HEK293 (cell line): ENCODE measurements around the gene SART3.

Experiments
- CTCF ChIA-PET: fragments of 350-600 bp; formaldehyde crosslinking; extraction: SDS; loops from one replicate; lab custom pipeline; 2021; ENCODE audit warnings: antibody characterized with exemption; lab: Yijun Ruan, JAX
- POLR2A ChIA-PET: fragments of 300-600 bp; formaldehyde crosslinking; extraction: SDS; loops from one replicate; lab custom pipeline; 2020; ENCODE audit warnings: antibody characterized with exemption, inconsistent platforms; lab: Yijun Ruan, JAX
- H3K27ac ChIP-seq: fragments of 200-500 bp; sonication (Bioruptor generic); 2 replicates; pipeline ENCODE4 v1.5.1; 2014; ENCODE audit warnings: low read depth, low read length, control low read depth, inconsistent platforms; ENCODE audit errors: extremely low read depth
- H3K36me3 ChIP-seq, 2 experiments: fragments of 200-500 bp in 1 of 2; sonication (Bioruptor generic) in 1 of 2; 1 replicate in 1 of 2; 2 replicates in 1 of 2; pipeline ENCODE4 v1.5.1; 2014 to 2017; ENCODE audit warnings: inconsistent platforms in 2 of 2, low read length in 2 of 2; ENCODE audit not compliant: control insufficient read depth in 2 of 2, insufficient read depth in 1 of 2
- H3K4me1 ChIP-seq: fragments of 200-500 bp; sonication (Bioruptor generic); 2 replicates; pipeline ENCODE4 v1.5.1; 2014; ENCODE audit warnings: mild to moderate bottlenecking, low read length, inconsistent platforms; ENCODE audit not compliant: control insufficient read depth, insufficient read depth
- H3K4me3 ChIP-seq: 2 replicates; pipeline ENCODE4 v1.5.1; 2011; ENCODE audit warnings: low read depth, mild to moderate bottlenecking, control low read depth, low read length, moderate library complexity
- H3K9me3 ChIP-seq: fragments of 200-500 bp; sonication (Bioruptor generic); 2 replicates; pipeline ENCODE4 v1.5.1; 2014; ENCODE audit warnings: low read depth, low read length, inconsistent platforms; ENCODE audit not compliant: control insufficient read depth, insufficient read depth
- BCL11A ChIP-seq: fragments of 450-650 bp; formaldehyde crosslinking; IDR thresholded peaks from 2 replicates; pipeline ENCODE4 v1.5.1; 2016; ENCODE audit warnings: low read depth, missing biosample characterization, missing genetic modification characterization
- EGR2 ChIP-seq: fragments of 450-650 bp; formaldehyde crosslinking; IDR thresholded peaks from 2 replicates; pipeline ENCODE4 v1.5.1; 2016; ENCODE audit warnings: low read depth, missing biosample characterization, missing genetic modification characterization
- HOXC10 ChIP-seq: sonication (generic); formaldehyde crosslinking; IDR thresholded peaks from 2 replicates; pipeline ENCODE4 v1.8.1; 2023; ENCODE audit warnings: mild to moderate bottlenecking, missing genetic modification reagents
- MYNN ChIP-seq: fragments of 450-650 bp; formaldehyde crosslinking; IDR thresholded peaks from 2 replicates; pipeline ENCODE4 v1.5.1; 2016; ENCODE audit warnings: missing biosample characterization, missing genetic modification characterization, borderline replicate concordance
- SETDB1 ChIP-seq: IDR thresholded peaks from one replicate; pipeline ENCODE4 v1.6.1; 2017; ENCODE audit warnings: mild to moderate bottlenecking, low read length, moderate library complexity, mixed read lengths; ENCODE audit not compliant: insufficient read length
- SP7 ChIP-seq: fragments of 450-650 bp; formaldehyde crosslinking; IDR thresholded peaks from 2 replicates; pipeline ENCODE4 v1.5.1; 2016; ENCODE audit warnings: missing biosample characterization, missing genetic modification characterization
- ZBTB20 ChIP-seq: fragments of 450-650 bp; formaldehyde crosslinking; IDR thresholded peaks from 2 replicates; pipeline ENCODE4 v1.5.1; 2016; ENCODE audit warnings: missing biosample characterization, missing genetic modification characterization
- ZNF174 ChIP-seq: fragments of 450-650 bp; formaldehyde crosslinking; IDR thresholded peaks from 2 replicates; pipeline ENCODE4 v1.5.0; 2017; ENCODE audit warnings: missing biosample characterization, mild to moderate bottlenecking, missing genetic modification characterization
- ZNF175 ChIP-seq: fragments of 450-650 bp; formaldehyde crosslinking; IDR thresholded peaks from 2 replicates; pipeline ENCODE4 v1.5.1; 2016; ENCODE audit warnings: missing biosample characterization, missing genetic modification characterization
- ZNF202 ChIP-seq: fragments of 450-650 bp; formaldehyde crosslinking; IDR thresholded peaks from 2 replicates; pipeline ENCODE4 v1.5.1; 2016; ENCODE audit warnings: missing biosample characterization, missing genetic modification characterization, borderline replicate concordance
- ZNF211 ChIP-seq: fragments of 450-650 bp; formaldehyde crosslinking; IDR thresholded peaks from 2 replicates; pipeline ENCODE4 v1.5.1; 2016; ENCODE audit warnings: low read depth, missing biosample characterization, missing genetic modification characterization
- ZNF214 ChIP-seq: fragments of 450-650 bp; formaldehyde crosslinking; IDR thresholded peaks from 2 replicates; pipeline ENCODE4 v1.5.1; 2017; ENCODE audit warnings: missing biosample characterization, mild to moderate bottlenecking, missing genetic modification characterization, borderline replicate concordance
- ZNF24 ChIP-seq: fragments of 450-650 bp; formaldehyde crosslinking; IDR thresholded peaks from 2 replicates; pipeline ENCODE4 v1.5.1; 2016; ENCODE audit warnings: missing biosample characterization, missing genetic modification characterization
- ZNF248 ChIP-seq: fragments of 450-650 bp; formaldehyde crosslinking; IDR thresholded peaks from 2 replicates; pipeline ENCODE4 v1.5.1; 2017; ENCODE audit warnings: missing biosample characterization, missing genetic modification characterization
- ZNF292 ChIP-seq: fragments of 450-650 bp; formaldehyde crosslinking; IDR thresholded peaks from 2 replicates; pipeline ENCODE4 v1.5.1; 2016; ENCODE audit warnings: low read depth, missing biosample characterization, missing genetic modification characterization, borderline replicate concordance
- ZNF341 ChIP-seq: fragments of 450-650 bp; formaldehyde crosslinking; IDR thresholded peaks from 2 replicates; pipeline ENCODE4; 2016; ENCODE audit warnings: low read depth, missing biosample characterization, missing genetic modification characterization
- ZNF354C ChIP-seq: fragments of 450-650 bp; formaldehyde crosslinking; IDR thresholded peaks from 2 replicates; pipeline ENCODE4 v1.5.1; 2016; ENCODE audit warnings: missing biosample characterization, missing genetic modification characterization, low read depth, borderline replicate concordance
- ZNF416 ChIP-seq: fragments of 450-650 bp; formaldehyde crosslinking; IDR thresholded peaks from 2 replicates; pipeline ENCODE4 v1.5.1; 2016; ENCODE audit warnings: missing biosample characterization, missing genetic modification characterization
- ZNF48 ChIP-seq: fragments of 450-650 bp; formaldehyde crosslinking; IDR thresholded peaks from 2 replicates; pipeline ENCODE4 v1.5.1; 2016; ENCODE audit warnings: missing biosample characterization, missing genetic modification characterization
- ZNF558 ChIP-seq: fragments of 450-650 bp; formaldehyde crosslinking; IDR thresholded peaks from 2 replicates; pipeline ENCODE4 v1.5.1; 2016; ENCODE audit warnings: missing biosample characterization, missing genetic modification characterization
- ZNF639 ChIP-seq: fragments of 450-650 bp; formaldehyde crosslinking; IDR thresholded peaks from 2 replicates; pipeline ENCODE4 v1.5.1; 2016; ENCODE audit warnings: missing biosample characterization, missing genetic modification characterization
- ZSCAN4 ChIP-seq: fragments of 450-650 bp; formaldehyde crosslinking; IDR thresholded peaks from 2 replicates; pipeline ENCODE4 v1.5.1; 2017; ENCODE audit warnings: missing biosample characterization, missing genetic modification characterization
- TF ChIP-seq, protein P1 (sequence below): fragments of 450-650 bp; formaldehyde crosslinking; IDR thresholded peaks from 2 replicates; pipeline ENCODE4 v1.5.1; 2016; ENCODE audit warnings: missing biosample characterization, missing genetic modification characterization
- TF ChIP-seq, protein P2 (sequence below): fragments of 450-650 bp; formaldehyde crosslinking; IDR thresholded peaks from 2 replicates; pipeline ENCODE4 v1.5.1; 2017; ENCODE audit warnings: missing biosample characterization, missing genetic modification characterization
- TF ChIP-seq, protein P3 (sequence below): fragments of 450-650 bp; formaldehyde crosslinking; IDR thresholded peaks from 2 replicates; pipeline ENCODE4 v1.5.1; 2016; ENCODE audit warnings: missing biosample characterization, missing genetic modification characterization
- TF ChIP-seq, protein P4 (sequence below): fragments of 450-650 bp; formaldehyde crosslinking; IDR thresholded peaks from 2 replicates; pipeline ENCODE4; 2016; ENCODE audit warnings: missing biosample characterization, missing genetic modification characterization

SART3 gene

GRCh38 chr12:108606492-108606891, 45.5 kb upstream of the SART3 start:
- Histone ChIP-seq H3K4me3 (no peak overlapping the region), H3K36me3 (no peaks in the 10 kb centered on the region), H3K4me1 (no peaks in the 10 kb centered on the region), H3K27ac (no peak overlapping the region), H3K9me3 (no peaks in the 10 kb centered on the region)
- ChIA-PET POLR2A (no interaction called here), CTCF (interaction anchor here (0.7 to 3.7 kb wide), 4 partner anchors 11 to 348 kb away, joined by 3 to 15 read pairs (median 8); no protein-coding TSS in a partner anchor)
- TF ChIP-seq SP7 (tag by site-specific recombination) (no peak), ZNF639 (tag by site-specific recombination) (no peak), EGR2 (tag by site-specific recombination) (no peak), ZNF24 (tag by site-specific recombination) (no peak), ZNF416 (tag by site-specific recombination) (no peak), HOXC10 (CRISPR knock-in tag) (no peak), ZNF354C (tag by site-specific recombination) (no peak), ZNF558 (tag by site-specific recombination) (no peak), ZSCAN4 (no peak), ZNF175 (tag by site-specific recombination) (no peak), ZNF292 (no peak), ZNF48 (tag by site-specific recombination) (no peak), ZNF248 (tag by site-specific recombination) (no peak)
- TF ChIP-seq, protein P1, sequence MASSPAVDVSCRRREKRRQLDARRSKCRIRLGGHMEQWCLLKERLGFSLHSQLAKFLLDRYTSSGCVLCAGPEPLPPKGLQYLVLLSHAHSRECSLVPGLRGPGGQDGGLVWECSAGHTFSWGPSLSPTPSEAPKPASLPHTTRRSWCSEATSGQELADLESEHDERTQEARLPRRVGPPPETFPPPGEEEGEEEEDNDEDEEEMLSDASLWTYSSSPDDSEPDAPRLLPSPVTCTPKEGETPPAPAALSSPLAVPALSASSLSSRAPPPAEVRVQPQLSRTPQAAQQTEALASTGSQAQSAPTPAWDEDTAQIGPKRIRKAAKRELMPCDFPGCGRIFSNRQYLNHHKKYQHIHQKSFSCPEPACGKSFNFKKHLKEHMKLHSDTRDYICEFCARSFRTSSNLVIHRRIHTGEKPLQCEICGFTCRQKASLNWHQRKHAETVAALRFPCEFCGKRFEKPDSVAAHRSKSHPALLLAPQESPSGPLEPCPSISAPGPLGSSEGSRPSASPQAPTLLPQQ (tag by site-specific recombination), result no peak

GRCh38 chr12:108605690-108606406, 44.9 kb upstream of the SART3 start:
- Histone ChIP-seq H3K27ac (no peak overlapping the region), H3K36me3 (no peaks in the 10 kb centered on the region), H3K4me1 (no peaks in the 10 kb centered on the region), H3K4me3 (no peak overlapping the region), H3K9me3 (no peaks in the 10 kb centered on the region)
- CTCF ChIA-PET, result interaction anchor here (0.7 kb wide), 2 partner anchors 14 to 349 kb away, joined by 3 to 6 read pairs; no protein-coding TSS in a partner anchor
- POLR2A ChIA-PET, result no interaction called here
- TF ChIP-seq MYNN (tag by site-specific recombination), result no peak
- TF ChIP-seq, protein P2, sequence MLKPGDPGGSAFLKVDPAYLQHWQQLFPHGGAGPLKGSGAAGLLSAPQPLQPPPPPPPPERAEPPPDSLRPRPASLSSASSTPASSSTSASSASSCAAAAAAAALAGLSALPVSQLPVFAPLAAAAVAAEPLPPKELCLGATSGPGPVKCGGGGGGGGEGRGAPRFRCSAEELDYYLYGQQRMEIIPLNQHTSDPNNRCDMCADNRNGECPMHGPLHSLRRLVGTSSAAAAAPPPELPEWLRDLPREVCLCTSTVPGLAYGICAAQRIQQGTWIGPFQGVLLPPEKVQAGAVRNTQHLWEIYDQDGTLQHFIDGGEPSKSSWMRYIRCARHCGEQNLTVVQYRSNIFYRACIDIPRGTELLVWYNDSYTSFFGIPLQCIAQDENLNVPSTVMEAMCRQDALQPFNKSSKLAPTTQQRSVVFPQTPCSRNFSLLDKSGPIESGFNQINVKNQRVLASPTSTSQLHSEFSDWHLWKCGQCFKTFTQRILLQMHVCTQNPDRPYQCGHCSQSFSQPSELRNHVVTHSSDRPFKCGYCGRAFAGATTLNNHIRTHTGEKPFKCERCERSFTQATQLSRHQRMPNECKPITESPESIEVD (tag by site-specific recombination), result no peak
- TF ChIP-seq ZNF174, result no peak
- TF ChIP-seq ZBTB20 (tag by site-specific recombination), result no peak
- no peak for TF ChIP-seq SETDB1
- TF ChIP-seq, protein P3, sequence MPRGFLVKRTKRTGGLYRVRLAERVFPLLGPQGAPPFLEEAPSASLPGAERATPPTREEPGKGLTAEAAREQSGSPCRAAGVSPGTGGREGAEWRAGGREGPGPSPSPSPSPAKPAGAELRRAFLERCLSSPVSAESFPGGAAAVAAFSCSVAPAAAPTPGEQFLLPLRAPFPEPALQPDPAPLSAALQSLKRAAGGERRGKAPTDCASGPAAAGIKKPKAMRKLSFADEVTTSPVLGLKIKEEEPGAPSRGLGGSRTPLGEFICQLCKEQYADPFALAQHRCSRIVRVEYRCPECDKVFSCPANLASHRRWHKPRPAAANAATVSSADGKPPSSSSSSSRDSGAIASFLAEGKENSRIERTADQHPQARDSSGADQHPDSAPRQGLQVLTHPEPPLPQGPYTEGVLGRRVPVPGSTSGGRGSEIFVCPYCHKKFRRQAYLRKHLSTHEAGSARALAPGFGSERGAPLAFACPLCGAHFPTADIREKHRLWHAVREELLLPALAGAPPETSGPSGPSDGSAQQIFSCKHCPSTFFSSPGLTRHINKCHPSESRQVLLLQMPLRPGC (tag by site-specific recombination), result no peak
- no peak for TF ChIP-seq ZNF202
- TF ChIP-seq EGR2 (tag by site-specific recombination), result peak; percentile 99
- TF ChIP-seq ZNF211 (tag by site-specific recombination), result no peak
- TF ChIP-seq, protein P4, sequence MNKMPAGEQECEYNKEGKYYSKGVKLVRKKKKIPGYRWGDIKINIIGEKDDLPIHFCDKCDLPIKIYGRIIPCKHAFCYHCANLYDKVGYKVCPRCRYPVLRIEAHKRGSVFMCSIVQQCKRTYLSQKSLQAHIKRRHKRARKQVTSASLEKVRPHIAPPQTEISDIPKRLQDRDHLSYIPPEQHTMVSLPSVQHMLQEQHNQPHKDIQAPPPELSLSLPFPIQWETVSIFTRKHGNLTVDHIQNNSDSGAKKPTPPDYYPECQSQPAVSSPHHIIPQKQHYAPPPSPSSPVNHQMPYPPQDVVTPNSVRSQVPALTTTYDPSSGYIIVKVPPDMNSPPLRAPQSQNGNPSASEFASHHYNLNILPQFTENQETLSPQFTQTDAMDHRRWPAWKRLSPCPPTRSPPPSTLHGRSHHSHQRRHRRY (tag by site-specific recombination), result peak; percentile 58; the same call in 1 of the 2 replicates
- TF ChIP-seq ZNF48 (tag by site-specific recombination), result no peak
- no peak for TF ChIP-seq ZNF341
- no peak for TF ChIP-seq BCL11A (tag by site-specific recombination)
- TF ChIP-seq ZNF214 (tag by site-specific recombination), result no peak; the same call in 1 of the 2 replicates
